Mucosa of rectum (tissue), 2 donors: ENCODE measurements around the gene CRHR2.

Experiments used
- H3K27ac ChIP-seq, 2 donors: one replicate each; pipeline ENCODE4 v1.7.0; 2013; ENCODE audit warnings: inconsistent platforms in 2 of 2, low read depth in 2 of 2, low read length in 2 of 2
- H3K27me3 ChIP-seq, 2 donors: one replicate each; pipeline ENCODE4 v1.7.0; 2013; ENCODE audit warnings: low read length in 2 of 2; ENCODE audit not compliant: control insufficient read depth in 2 of 2, insufficient read depth in 2 of 2
- H3K36me3 ChIP-seq, 2 donors: one replicate each; pipeline ENCODE4 v1.7.0; 2013; ENCODE audit warnings: low read length in 2 of 2; ENCODE audit not compliant: control insufficient read depth in 2 of 2, insufficient read depth in 2 of 2
- H3K4me1 ChIP-seq, 2 donors: one replicate each; pipeline ENCODE4 v1.7.0; 2013; ENCODE audit warnings: low read length in 2 of 2, mild to moderate bottlenecking in 1 of 2; ENCODE audit not compliant: control insufficient read depth in 2 of 2, insufficient read depth in 2 of 2
- H3K4me3 ChIP-seq, 2 donors: one replicate each; pipeline ENCODE4 v1.7.0; 2013; ENCODE audit warnings: low read length in 2 of 2
- H3K9ac ChIP-seq, 2 donors: one replicate each; pipeline ENCODE4 v1.7.0; 2013; ENCODE audit warnings: low read length in 2 of 2, low read depth in 1 of 2, mild to moderate bottlenecking in 1 of 2
- H3K9me3 ChIP-seq, 2 donors: one replicate each; pipeline ENCODE4 v1.7.0; 2013; ENCODE audit warnings: low read length in 2 of 2; ENCODE audit not compliant: control insufficient read depth in 2 of 2
- donor health status: healthy.
- donor health status: Normal muscosa, but diverticular disease.

CRHR2 gene

DNA sequence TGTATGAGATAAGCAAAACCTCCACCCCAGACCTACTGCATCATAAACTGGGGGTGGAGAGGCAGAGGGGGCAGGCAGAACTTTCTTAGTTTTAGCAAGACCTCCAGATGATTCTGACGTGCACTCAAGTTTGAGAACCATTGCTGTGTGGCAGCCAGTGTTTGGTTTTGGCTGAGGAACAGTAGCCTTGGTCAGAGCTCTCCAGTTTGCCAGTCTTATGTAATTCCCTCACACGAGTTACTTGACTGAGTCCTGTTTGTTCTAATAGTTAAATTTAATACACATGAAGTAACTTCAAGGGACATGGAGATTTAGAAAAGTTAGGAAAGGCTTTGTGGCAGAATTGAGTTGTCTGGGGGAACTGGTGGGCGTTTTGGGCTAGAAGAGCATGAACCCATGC, 49.0 kb downstream of the CRHR2 start:
- H3K9ac ChIP-seq = no peak overlapping the region
- no peak overlapping the region for H3K4me3 ChIP-seq
- peaks cover 45 to 52% of the 10 kb centered on the region in 2 donors for H3K36me3 ChIP-seq
- H3K27me3 ChIP-seq = no peaks in the 10 kb centered on the region
- no peak overlapping the region for H3K27ac ChIP-seq
- H3K4me1 ChIP-seq = no peaks in the 10 kb centered on the region
- H3K9me3 ChIP-seq = no peaks in the 10 kb centered on the region

DNA sequence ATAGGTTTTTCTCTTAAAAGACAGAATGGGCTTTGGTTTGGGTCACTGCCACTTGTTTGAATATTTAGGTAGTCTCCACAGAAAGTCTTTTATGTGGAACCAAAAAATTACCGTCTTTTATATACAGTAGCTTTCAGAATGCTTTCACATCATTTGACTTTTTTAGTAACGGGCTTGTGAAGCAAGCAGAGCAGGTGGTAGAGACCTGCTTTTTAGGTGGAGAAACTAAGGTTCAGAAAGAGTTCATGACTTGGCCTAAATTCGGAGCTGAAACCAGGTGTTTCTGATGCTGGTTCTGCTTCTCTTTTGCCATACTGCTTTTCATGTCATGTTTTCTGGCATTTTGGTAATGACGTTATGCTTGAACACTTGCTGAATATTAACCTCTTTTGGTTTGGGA, 51.3 kb downstream of the CRHR2 start:
- Histone ChIP-seq H3K27me3 (no peaks in the 10 kb centered on the region), H3K9me3 (no peaks in the 10 kb centered on the region), H3K4me3 (no peak overlapping the region), H3K27ac (no peak overlapping the region), H3K36me3 (peaks cover 58 to 60% of the 10 kb centered on the region in 2 donors), H3K4me1 (no peaks in the 10 kb centered on the region), H3K9ac (no peak overlapping the region)

DNA sequence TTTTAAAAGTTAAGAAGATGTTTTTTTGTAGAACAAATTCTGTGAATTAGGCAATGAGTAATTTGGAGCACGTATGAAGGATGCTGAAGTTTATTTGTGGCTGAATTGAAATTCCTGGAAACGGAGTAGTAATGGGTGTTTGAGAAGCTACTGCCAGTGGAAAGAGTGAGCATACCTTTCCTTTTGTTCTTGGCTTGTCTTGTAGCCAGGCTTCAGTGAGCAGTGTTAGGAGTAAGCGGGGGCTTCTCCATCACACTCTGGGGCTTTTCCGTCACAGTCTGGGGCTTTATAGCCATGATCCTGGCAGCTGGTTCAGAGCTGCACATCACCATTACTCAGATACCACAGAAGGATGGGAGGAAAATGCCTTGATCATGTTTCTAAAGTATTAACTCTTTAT, 55.2 kb downstream of the CRHR2 start:
- H3K9ac ChIP-seq = no peak overlapping the region
- H3K27me3 ChIP-seq = no peaks in the 10 kb centered on the region
- H3K36me3 ChIP-seq = peaks cover 49% of the 10 kb centered on the region in 2 donors
- H3K27ac ChIP-seq = no peak overlapping the region
- no peaks in the 10 kb centered on the region for H3K4me1 ChIP-seq
- H3K9me3 ChIP-seq = no peaks in the 10 kb centered on the region
- H3K4me3 ChIP-seq = no peak overlapping the region

DNA sequence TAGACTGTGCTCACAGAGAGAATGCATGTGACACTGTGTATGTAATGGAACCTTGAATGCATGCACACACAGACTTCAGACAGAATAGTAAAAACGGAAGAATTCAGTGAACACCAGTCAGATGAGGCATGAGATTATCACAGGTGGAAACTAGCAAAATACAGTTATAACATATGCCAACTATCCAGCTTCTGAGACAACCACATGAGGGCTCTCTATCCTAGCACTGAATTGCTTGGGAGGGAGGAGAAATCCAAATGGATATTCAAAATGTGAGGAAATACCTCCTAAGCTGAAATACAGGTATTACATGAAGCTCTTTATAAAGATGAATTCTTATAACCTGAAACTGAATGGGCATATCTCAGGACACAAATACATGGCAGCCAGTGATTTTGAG, 57.0 kb downstream of the CRHR2 start:
- no peaks in the 10 kb centered on the region for H3K27me3 ChIP-seq
- no peaks in the 10 kb centered on the region for H3K9me3 ChIP-seq
- H3K4me1 ChIP-seq = no peaks in the 10 kb centered on the region
- no peak overlapping the region for H3K4me3 ChIP-seq
- H3K36me3 ChIP-seq = peaks cover 52 to 55% of the 10 kb centered on the region in 2 donors
- no peak overlapping the region for H3K9ac ChIP-seq
- H3K27ac ChIP-seq = no peak overlapping the region

DNA sequence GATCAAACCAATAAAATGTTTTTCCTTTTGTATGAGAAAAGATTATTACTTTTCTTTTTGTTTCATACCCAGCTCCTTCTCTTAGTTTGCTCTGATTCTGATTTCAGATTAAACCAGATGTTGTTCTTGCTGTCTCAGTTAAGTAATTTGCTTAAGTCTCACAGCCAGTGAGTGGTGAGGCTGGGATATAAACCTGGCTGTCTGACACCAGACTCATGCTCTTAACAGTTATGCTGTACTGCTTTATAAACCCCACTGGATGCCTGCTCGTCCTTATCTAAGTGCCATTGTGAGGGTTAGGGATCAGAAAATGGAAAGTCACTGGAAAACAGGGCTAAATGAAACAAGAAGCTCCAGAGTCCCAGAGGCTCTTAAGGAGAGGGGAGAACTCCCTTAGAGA, 63.3 kb downstream of the CRHR2 start:
- no peak overlapping the region for H3K27ac ChIP-seq
- H3K27me3 ChIP-seq = no peaks in the 10 kb centered on the region
- H3K9me3 ChIP-seq = no peaks in the 10 kb centered on the region
- peaks cover 34 to 63% of the 10 kb centered on the region in 2 donors for H3K36me3 ChIP-seq
- no peak overlapping the region for H3K9ac ChIP-seq
- H3K4me3 ChIP-seq = no peak overlapping the region
- peaks cover 0 to 8% of the 10 kb centered on the region in 2 donors for H3K4me1 ChIP-seq

DNA sequence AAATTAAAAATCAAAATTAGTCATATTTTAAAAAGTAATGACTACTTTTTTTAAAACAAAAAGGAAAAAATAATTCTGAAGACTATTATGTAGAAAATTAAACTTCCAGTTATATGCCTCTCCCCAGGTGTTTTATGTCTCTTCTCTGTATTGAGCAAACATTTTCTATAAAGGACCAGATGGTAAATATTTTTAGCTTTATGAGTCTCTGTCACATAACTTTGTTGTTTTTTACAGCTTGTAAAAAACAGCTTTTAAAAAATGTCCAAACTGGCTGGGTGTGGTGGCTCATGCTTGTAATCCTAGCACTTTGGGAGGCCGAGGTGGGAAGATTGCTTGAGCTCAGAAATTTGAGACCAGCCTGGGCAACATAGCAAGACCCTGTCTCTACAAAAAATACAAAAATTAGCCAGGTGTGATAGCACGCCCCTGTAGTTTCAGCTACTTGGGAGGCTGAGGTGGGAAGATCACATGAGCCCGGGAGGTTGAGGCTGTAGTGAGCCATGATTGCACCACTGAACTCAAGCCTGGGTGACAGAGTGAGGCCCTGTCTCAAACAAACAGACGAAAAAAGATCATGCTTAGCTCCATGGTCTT, 64.1 kb downstream of the CRHR2 start:
- no peaks in the 10 kb centered on the region for H3K27me3 ChIP-seq
- H3K4me1 ChIP-seq = peaks cover 0 to 8% of the 10 kb centered on the region in 2 donors
- no peak overlapping the region for H3K27ac ChIP-seq
- H3K4me3 ChIP-seq = no peak overlapping the region
- peaks cover 33 to 62% of the 10 kb centered on the region in 2 donors for H3K36me3 ChIP-seq
- H3K9ac ChIP-seq = no peak overlapping the region
- no peaks in the 10 kb centered on the region for H3K9me3 ChIP-seq

DNA sequence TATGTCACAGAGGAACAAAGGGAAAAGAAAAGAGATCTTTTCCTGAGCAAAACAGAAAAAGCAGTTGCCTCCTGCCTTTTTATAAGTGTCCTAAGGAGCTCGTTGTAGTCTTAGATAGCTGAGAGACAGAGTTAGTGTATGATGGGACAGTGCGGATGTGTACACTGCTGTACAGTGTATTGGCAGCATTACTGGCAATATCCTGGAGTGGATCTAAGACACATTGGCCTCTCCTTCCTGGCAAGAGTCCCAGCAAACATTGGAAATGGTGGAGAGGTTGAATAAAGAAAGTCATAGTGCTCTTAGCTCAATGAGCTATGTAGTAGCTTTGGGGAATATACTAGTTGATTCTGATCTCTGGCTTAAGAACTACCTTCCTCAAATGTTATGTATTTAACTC, 64.9 kb downstream of the CRHR2 start:
- Histone ChIP-seq H3K27me3 (no peaks in the 10 kb centered on the region), H3K27ac (peak overlapping the region in 1 of 2 donors; percentile 8), H3K36me3 (peaks cover 34 to 66% of the 10 kb centered on the region in 2 donors), H3K4me1 (peaks cover 0 to 8% of the 10 kb centered on the region in 2 donors), H3K9me3 (no peaks in the 10 kb centered on the region), H3K4me3 (no peak overlapping the region), H3K9ac (no peak overlapping the region)

DNA sequence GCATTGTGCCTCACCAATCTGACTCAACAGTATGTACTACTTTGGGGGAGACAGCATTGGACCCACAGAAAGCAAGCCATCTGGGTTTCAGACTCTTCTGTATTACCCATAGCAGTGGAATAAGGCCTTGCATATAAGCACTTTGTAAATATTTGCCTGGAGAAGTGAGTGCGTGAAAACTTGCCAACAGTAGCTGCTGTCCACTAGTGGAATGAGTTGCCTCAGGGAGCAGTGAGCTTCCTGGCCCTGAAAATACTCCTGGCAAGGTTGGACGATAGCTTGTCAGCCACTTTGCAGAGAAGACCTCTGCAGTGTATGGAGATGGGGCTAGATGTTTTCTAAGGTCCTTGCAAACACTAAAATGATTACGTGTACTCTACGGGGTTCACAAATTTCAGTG, 65.9 kb downstream of the CRHR2 start:
- no peak overlapping the region for H3K27ac ChIP-seq
- no peaks in the 10 kb centered on the region for H3K27me3 ChIP-seq
- H3K4me3 ChIP-seq = no peak overlapping the region
- no peak overlapping the region for H3K9ac ChIP-seq
- no peaks in the 10 kb centered on the region for H3K9me3 ChIP-seq
- peaks cover 0 to 8% of the 10 kb centered on the region in 2 donors for H3K4me1 ChIP-seq
- H3K36me3 ChIP-seq = peaks cover 24 to 64% of the 10 kb centered on the region in 2 donors

DNA sequence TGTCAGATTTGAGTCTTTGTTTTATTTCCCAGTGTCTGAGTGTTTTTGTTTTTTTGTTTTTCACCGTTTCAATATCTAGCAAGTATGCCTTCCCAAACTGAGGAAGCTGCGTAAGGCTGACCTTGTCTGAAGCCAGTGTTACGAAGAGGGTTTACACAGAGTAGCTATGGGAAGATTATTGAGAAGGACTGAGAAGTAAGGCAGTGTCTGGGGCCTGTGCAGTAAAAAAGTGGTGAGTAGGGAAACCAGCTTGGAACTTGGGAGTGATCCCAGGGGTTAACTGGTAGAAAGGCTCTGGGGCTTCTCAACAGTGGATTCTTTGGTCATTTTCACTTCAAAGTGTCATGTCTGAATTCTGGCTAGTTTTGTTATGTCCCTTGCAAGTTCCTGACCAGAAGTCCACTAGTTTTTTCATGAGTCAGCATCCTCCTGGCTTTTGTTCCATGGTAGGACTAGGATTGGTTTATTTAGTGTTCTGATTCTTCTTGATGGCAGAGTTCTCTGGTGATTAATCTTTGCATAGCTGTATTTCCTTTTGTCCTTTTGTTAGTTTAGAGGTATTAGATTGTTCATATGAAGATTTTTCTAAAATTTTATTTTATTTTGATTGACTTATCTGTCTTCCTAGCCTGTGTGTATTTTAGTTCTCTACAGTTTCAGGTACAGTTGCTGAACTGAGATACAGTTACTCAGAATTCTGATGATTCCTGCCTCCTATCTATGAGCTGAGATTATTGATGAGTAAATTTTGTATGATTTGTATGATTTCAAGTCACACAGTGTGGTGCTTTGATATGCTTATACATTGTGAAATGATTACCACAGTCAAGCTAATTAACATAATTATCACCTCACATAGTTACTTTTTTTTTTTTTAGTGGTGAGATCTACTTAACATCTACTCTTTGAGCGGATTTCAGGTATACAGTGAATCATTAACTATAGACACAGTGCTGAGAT, 68.6 kb downstream of the CRHR2 start:
- Histone ChIP-seq H3K4me3 (no peak overlapping the region), H3K4me1 (peaks cover 0 to 8% of the 10 kb centered on the region in 2 donors), H3K27me3 (no peaks in the 10 kb centered on the region), H3K9me3 (no peaks in the 10 kb centered on the region), H3K36me3 (peaks cover 34 to 72% of the 10 kb centered on the region in 2 donors), H3K9ac (no peak overlapping the region), H3K27ac (no peak overlapping the region)

DNA sequence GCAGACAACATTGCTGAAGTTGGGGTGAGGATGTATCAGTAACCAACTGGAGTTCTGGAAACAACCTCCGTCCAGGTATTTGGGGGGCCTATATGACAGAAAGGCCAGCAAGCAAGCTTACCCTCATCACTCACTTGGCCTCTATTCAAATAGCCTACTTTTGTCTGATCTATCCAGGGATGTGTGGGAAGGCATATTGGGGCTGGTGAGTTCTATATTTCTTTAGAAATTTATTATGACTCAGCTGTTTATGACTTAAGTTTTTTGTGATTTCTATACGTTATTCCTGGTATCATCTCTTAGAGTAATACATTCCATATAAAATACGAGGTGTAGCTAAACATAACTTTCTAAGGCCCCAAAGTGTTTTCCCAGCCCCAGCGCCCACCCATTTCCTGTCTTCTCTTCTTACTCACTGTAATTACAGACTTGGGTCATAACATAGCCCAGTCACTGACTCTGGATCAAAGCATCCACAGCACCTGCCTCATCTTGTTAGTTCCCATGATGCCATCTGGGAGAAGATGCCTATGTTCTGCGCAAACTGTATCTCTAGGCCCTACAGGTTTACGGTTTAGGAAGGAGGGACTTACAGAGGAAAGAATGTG, 69.5 kb downstream of the CRHR2 start:
- Histone ChIP-seq H3K27me3 (no peaks in the 10 kb centered on the region), H3K4me1 (peaks cover 0 to 8% of the 10 kb centered on the region in 2 donors), H3K4me3 (no peak overlapping the region), H3K9ac (no peak overlapping the region), H3K36me3 (peaks cover 38 to 70% of the 10 kb centered on the region in 2 donors), H3K27ac (no peak overlapping the region), H3K9me3 (no peaks in the 10 kb centered on the region)
